Measurements from ENCODE around the gene SH3GL1.

Gene SH3GL1

DNA sequence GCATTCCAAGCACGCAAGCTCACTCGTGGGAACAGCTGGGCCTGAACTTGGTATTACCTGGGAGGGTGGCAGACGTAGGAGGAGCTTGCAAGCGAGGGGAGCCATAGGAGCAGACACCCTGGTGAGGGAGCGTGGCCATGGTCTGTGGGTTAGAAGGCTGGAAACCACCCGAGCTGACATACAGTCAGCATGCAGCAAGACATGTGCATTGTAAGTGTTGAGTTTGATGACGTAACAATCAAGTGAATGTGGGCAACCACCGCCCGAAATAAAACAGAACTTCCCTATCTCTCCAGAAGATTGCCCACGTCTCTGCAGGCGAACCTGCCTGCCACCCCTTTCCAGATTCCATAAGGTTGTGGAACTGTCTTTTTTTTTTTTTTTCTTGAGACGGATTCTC, 30.4 kb upstream of the SH3GL1 start:
- DNase-seq (ENCODE audit: insufficient read length, low spot score) (no peak), FAIRE-seq (no peak)
- TF ChIP-seq, protein P1, sequence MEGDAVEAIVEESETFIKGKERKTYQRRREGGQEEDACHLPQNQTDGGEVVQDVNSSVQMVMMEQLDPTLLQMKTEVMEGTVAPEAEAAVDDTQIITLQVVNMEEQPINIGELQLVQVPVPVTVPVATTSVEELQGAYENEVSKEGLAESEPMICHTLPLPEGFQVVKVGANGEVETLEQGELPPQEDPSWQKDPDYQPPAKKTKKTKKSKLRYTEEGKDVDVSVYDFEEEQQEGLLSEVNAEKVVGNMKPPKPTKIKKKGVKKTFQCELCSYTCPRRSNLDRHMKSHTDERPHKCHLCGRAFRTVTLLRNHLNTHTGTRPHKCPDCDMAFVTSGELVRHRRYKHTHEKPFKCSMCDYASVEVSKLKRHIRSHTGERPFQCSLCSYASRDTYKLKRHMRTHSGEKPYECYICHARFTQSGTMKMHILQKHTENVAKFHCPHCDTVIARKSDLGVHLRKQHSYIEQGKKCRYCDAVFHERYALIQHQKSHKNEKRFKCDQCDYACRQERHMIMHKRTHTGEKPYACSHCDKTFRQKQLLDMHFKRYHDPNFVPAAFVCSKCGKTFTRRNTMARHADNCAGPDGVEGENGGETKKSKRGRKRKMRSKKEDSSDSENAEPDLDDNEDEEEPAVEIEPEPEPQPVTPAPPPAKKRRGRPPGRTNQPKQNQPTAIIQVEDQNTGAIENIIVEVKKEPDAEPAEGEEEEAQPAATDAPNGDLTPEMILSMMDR (IDR thresholded peaks at IDR 0.05; ENCODE audit: insufficient read depth, missing control alignments), result no peak

- DNase-seq (ENCODE audit: insufficient read length, low spot score) (no peak), FAIRE-seq (no peak)
- TF ChIP-seq, protein P1 (IDR thresholded peaks at IDR 0.05; ENCODE audit: insufficient read depth, missing control alignments), result no peak
Observed at GRCh38 chr19:4429771-4430171, 29.4 kb upstream of the SH3GL1 start.

DNA sequence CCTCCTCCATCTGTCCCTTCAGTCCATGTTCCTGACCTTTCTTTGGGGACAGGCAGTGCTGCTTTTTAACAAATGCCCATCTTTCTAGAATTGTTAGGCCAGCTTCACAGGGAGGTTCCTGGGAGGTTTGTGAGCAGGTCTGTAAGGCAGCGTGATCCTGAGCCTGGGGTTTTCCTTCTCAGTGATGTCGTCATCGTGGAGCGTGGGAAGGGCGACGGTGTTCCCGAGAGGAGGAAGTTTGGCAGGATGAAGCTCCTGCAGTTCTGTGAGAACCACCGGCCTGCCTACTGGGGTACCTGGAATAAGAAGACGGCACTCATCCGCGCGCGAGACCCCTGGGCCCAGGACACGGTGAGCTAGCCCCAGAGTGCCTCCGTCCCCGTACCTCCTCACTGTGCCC, 28.9 kb upstream of the SH3GL1 start:
- no peak for FAIRE-seq
- no peak for DNase-seq (ENCODE audit: insufficient read length, low spot score)
- TF ChIP-seq, protein P1 (IDR thresholded peaks at IDR 0.05; ENCODE audit: insufficient read depth, missing control alignments), result no peak

GRCh38 chr19:4428326-4428975, 28.1 kb upstream of the SH3GL1 start:
- TF ChIP-seq, protein P1 (IDR thresholded peaks at IDR 0.05; ENCODE audit: insufficient read depth, missing control alignments), result no peak
- no peak for DNase-seq (ENCODE audit: insufficient read length, low spot score)

DNA sequence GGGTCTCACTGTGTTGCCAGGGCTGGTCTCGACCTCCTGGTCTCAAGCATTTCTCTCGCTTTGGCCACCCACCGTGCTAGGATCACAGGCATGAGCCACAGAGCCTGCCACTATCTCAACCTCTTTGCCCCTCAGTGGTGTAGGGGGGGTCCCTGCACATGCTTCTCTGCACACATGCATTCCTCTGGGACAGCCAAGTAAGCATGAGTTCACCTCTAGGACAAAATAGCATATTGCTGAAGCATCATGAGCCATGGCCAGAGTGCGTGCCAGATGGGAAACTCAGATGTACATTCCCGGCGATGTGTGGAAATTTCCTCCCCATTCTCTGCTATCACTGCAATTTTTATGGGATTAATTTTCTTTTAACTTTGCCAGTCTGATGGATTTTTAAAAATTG, 25.2 kb upstream of the SH3GL1 start:
- no peak for FAIRE-seq
- TF ChIP-seq, protein P1 (IDR thresholded peaks at IDR 0.05; ENCODE audit: insufficient read depth, missing control alignments), result no peak
- DNase-seq (ENCODE audit: insufficient read length, low spot score), result no peak

More at GRCh38 chr19:4428326-4428975, 28.1 kb upstream of the SH3GL1 start:
- FAIRE-seq, result no peak

GRCh38 chr19:4423416-4424126, 23.2 kb upstream of the SH3GL1 start:
- TF ChIP-seq, protein P1 (IDR thresholded peaks at IDR 0.05; ENCODE audit: insufficient read depth, missing control alignments), result no peak
- FAIRE-seq (no peak), DNase-seq (ENCODE audit: insufficient read length, low spot score) (no peak)

DNA sequence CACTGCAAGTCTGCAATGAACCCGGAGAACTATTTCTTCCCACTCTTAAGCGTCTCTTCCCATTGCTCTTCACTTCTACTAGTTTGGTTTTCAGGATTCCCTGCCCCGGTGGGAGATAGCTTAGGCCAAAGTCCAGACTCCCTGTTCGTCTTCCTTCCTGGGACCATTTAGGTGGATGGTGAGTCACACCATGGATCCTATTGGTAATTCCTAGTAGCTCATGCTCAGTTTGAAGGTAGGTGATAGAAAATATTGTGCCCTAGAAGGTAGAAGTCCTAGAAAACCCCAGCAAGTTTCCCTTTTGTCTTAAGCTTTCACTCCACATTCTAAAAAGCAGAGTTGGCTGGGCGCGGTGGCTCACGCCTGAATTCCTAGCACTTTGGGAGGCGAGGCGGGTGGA, 15.9 kb upstream of the SH3GL1 start:
- DNase-seq (ENCODE audit: insufficient read length, low spot score), result no peak
- FAIRE-seq, result no peak
- TF ChIP-seq, protein P1 (IDR thresholded peaks at IDR 0.05; ENCODE audit: insufficient read depth, missing control alignments), result no peak

All from D721Med (cell line).